ENCODE results near the gene GCLM. TPM values are rescaled to one million over a fixed set of nuclear protein-coding genes. Genes with fewer than 3 reads are reported as not detected.

Gene GCLM
- polyA plus RNA-seq, 1 donor (not counting 4 experiments of a cell fraction or from before 2014, with no cell fraction given): 41.8 TPM

GRCh38 chr1:93842750-93843500 lies 66.3 kb downstream of the GCLM start:
- H4K20me1 ChIP-seq (ENCODE audit: control insufficient read depth, extremely low read depth, insufficient read depth, low read length): no peaks in the 10 kb centered on the region
- H2AFZ ChIP-seq (ENCODE audit: control insufficient read depth, low read length): no peak overlapping the region
- FAIRE-seq (no peak), DNase-seq (ENCODE audit: low read depth, low spot score) (no peak)
- H3K9me1 ChIP-seq (ENCODE audit: control insufficient read depth, extremely low read depth, insufficient read depth, low read length): peaks cover 2% of the 10 kb centered on the region
- no peaks in the 10 kb centered on the region for H3K36me3 ChIP-seq (ENCODE audit: control insufficient read depth in 2 of 2, extremely low read depth in 1 of 2, insufficient read depth in 2 of 2, low read length in 2 of 2)
- H3K79me2 ChIP-seq (ENCODE audit: control insufficient read depth, insufficient read depth, low read length): no peaks in the 10 kb centered on the region
- peaks cover 12% of the 10 kb centered on the region for H3K4me1 ChIP-seq (ENCODE audit: control insufficient read depth, extremely low read depth, insufficient read depth, low read length)
- TF ChIP-seq EZH2 (IDR thresholded peaks at IDR 0.05; ENCODE audit: low read length): no peak
- TF ChIP-seq CTCF (optimal IDR thresholded peaks at IDR 0.05 in 1 of 3, IDR thresholded peaks at IDR 0.05 in 1 of 3, conservative IDR thresholded peaks at IDR 0.05 in 1 of 3; ENCODE audit: extremely low read depth in 1 of 3, insufficient read depth in 2 of 3, low read length in 3 of 3): no peak
- H3K27ac ChIP-seq (ENCODE audit: control insufficient read depth, insufficient read depth, low read length): no peak overlapping the region
- H3K4me2 ChIP-seq (ENCODE audit: control insufficient read depth, extremely low read depth, insufficient read depth, low read depth, low read length): no peak overlapping the region
- H3K4me3 ChIP-seq (ENCODE audit: control insufficient read depth in 2 of 3, extremely low read depth in 1 of 3, insufficient read depth in 2 of 3, low read depth in 1 of 3, low read length in 3 of 3): no peak overlapping the region
- dilution Hi-C loops (cut with MboI; ENCODE audit: extremely low pct_ligation_motif_present, low sequenced_read_pairs): no loop called here
- H3K9ac ChIP-seq (ENCODE audit: control insufficient read depth, extremely low read depth, insufficient read depth, low read length): no peak overlapping the region
- no peaks in the 10 kb centered on the region for H3K27me3 ChIP-seq (ENCODE audit: control insufficient read depth, extremely low read depth, insufficient read depth, low read length)
- H3K9me3 ChIP-seq (ENCODE audit: control insufficient read depth, low read depth, low read length): no peaks in the 10 kb centered on the region

- no peak overlapping the region for H3K4me2 ChIP-seq (ENCODE audit: control insufficient read depth, extremely low read depth, insufficient read depth, low read depth, low read length)
- H3K27me3 ChIP-seq (ENCODE audit: control insufficient read depth, extremely low read depth, insufficient read depth, low read length): no peaks in the 10 kb centered on the region
- H4K20me1 ChIP-seq (ENCODE audit: control insufficient read depth, extremely low read depth, insufficient read depth, low read length): no peaks in the 10 kb centered on the region
- TF ChIP-seq CTCF (optimal IDR thresholded peaks at IDR 0.05 in 1 of 3, IDR thresholded peaks at IDR 0.05 in 1 of 3, conservative IDR thresholded peaks at IDR 0.05 in 1 of 3; ENCODE audit: extremely low read depth in 1 of 3, insufficient read depth in 2 of 3, low read length in 3 of 3) (no peak), EZH2 (IDR thresholded peaks at IDR 0.05; ENCODE audit: low read length) (no peak)
- no peaks in the 10 kb centered on the region for H3K79me2 ChIP-seq (ENCODE audit: control insufficient read depth, insufficient read depth, low read length)
- no peak overlapping the region for H3K27ac ChIP-seq (ENCODE audit: control insufficient read depth, insufficient read depth, low read length)
- FAIRE-seq (no peak), DNase-seq (ENCODE audit: low read depth, low spot score) (no peak)
- H3K9me1 ChIP-seq (ENCODE audit: control insufficient read depth, extremely low read depth, insufficient read depth, low read length): peaks cover 2% of the 10 kb centered on the region
- H3K36me3 ChIP-seq (ENCODE audit: control insufficient read depth in 2 of 2, extremely low read depth in 1 of 2, insufficient read depth in 2 of 2, low read length in 2 of 2): no peaks in the 10 kb centered on the region
- dilution Hi-C loops (cut with MboI; ENCODE audit: extremely low pct_ligation_motif_present, low sequenced_read_pairs): no loop called here
- no peak overlapping the region for H3K9ac ChIP-seq (ENCODE audit: control insufficient read depth, extremely low read depth, insufficient read depth, low read length)
- H3K9me3 ChIP-seq (ENCODE audit: control insufficient read depth, low read depth, low read length): no peaks in the 10 kb centered on the region
- no peak overlapping the region for H3K4me3 ChIP-seq (ENCODE audit: control insufficient read depth in 2 of 3, extremely low read depth in 1 of 3, insufficient read depth in 2 of 3, low read depth in 1 of 3, low read length in 3 of 3)
- H2AFZ ChIP-seq (ENCODE audit: control insufficient read depth, low read length): no peak overlapping the region
- peaks cover 12% of the 10 kb centered on the region for H3K4me1 ChIP-seq (ENCODE audit: control insufficient read depth, extremely low read depth, insufficient read depth, low read length)
These were observed 67.5 kb downstream of the GCLM start for GRCh38 chr1:93841771-93842170.
